GM19035 (cell line): ENCODE results near the gene NTM.
"Not testable (repeated sequence)": the region's sequence is repeated elsewhere in the genome, so short reads cannot be mapped to it uniquely, and the experiment has no call there.

Experiments used
- ATAC-seq: cut with Tn5 transposase; IDR thresholded peaks from one replicate; pipeline ENCODE4 v1.9.1; 2021; ENCODE audit not compliant: unreplicated experiment

NTM gene

GRCh38 chr11:131421066-131421855 is 50.8 kb downstream of the NTM start:
- no peak for ATAC-seq

DNA sequence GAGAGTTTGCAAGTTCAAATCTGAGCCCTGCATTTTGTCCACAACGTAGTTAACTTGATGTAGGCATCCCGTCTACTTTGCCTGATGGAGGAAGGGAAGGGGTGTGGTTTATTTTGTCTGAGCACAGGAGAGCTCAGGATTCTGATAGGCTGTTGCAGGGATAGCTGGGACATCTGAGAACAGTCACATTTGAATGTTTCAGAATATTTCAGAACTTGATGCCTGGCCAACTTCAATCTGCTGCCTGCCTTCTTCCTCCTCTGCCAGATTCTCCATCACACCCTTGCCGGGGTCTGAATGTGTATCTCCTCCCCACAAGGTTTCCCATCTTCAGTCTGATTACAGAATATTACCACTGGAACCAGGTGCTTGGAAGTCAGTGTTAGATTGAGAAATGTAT is 51.6 kb downstream of the NTM start:
- no peak for ATAC-seq

DNA sequence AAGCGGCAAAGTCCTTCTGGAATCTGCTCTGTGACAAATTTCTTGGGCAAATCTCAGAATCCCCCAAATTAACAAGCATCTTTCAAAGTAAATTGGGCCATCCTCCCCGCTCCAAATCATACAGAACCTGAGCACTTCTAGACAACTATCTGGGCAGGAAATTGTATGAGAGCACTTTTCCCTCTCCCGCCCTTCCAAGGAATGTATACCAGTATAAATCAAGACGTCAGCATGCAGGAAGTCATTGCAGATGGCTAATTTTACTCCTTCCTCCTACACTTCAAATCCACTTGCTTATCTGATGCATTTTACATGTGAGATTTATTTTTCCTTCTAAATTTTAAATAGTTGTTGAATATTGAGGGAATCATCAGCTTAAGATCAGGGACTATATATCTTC is 52.1 kb downstream of the NTM start:
- ATAC-seq: no peak

DNA sequence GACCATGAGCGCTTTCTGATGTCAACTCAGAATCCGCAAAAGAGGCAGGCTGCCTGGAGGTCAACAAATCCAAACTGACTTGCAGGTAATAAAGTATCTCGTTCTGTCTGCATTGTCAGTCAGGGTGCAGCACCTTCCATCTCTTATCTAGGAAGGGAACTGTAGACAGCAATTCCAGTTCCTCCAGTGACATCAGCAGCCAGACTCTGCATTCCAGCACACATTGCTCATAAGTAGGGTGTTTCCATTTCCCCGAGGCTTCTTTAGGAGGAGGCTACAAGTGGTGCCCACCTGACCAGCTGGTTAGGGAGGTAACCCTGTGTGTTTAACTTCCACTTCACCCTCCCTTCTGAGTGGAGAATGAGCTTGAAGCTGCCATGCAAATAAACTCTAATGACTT is 53.3 kb downstream of the NTM start:
- no peak for ATAC-seq

DNA sequence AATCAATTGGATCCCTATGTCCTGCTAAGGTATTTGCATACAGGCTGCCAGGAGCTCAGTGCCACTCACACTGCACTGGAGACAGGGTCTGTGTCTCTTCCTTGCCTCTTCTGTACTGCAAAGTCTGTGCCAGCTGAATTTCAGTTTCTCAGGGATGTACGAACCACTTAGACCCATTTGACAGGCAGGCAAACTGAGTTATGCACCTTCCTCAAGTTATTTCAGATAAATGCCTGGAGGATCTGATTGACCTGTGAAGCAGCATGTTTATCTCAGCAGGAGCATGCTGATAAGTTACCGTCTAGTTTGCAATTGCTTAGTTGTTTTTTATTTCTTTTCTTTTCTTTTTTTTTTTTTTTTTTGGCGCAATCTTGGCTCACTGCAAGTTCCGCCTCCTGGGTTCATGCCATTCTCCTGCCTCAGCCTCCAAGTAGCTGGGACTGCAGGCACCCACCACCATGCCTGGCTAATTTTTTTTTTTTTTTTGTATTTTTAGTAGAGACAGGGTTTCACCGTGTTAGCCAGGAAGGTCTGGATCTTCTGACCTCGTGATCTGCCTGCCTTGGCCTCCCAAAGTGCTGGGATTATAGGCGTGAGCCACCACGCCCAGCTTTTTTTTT is 54.0 kb downstream of the NTM start:
- ATAC-seq: not testable (repeated sequence)

- ATAC-seq: no peak
These were observed 54.9 kb downstream of the NTM start for GRCh38 chr11:131425285-131425684.

DNA sequence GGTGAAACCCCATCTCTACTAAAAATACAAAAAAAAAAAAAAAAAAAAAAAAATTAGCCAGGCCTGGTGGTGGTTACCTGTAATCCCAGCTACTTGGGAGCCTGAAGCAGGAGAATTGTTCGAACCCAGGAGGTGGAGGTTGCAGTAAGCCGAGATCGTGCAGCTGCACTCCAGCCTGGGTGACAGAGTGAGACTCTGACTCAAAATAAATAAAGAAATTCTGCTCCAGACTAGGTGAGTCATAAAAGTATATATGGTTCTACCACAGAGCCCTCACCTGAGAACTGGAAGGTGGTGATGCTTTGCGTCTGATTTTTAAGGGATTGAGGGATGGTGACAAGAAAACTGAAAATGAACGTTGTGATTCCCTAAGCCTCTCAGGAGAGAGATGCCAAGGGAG is 58.4 kb downstream of the NTM start:
- no peak for ATAC-seq

DNA sequence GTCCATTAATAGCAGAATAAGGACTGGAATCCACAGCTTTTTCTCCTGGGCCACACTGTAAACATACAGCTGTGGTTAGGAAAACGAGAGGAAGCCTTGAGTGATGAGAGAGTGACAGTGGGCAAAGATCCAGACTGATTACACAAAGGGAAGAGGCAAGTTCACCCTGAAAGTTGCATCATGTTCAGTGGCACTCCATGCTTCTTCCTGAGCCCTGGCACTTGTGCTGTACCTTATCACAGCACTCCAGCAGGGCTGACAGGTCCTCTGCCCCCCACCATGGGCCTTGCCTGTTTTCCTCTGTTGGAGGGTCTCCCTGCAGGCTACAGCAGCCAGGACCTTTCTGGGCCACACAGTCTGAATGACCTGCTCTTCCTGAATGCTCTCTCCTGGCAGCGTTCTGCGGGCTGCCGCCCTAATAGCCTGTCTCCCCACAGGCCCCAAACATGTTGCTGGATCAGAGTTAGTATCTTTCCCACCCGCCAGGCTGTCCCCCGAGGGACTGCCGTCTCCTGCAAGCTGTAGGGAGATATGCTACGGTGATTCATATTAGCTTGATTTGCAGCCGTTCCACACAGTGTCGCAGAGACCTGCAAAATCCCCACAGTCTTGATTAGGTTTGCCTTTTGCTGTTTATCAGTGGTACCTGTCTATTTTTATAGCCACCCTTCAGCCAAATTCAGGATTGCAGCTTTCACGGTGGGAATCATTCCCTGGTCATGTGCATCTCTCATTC is 60.2 kb downstream of the NTM start:
- ATAC-seq: no peak

- ATAC-seq: no peak
These were observed 70.8 kb downstream of the NTM start for GRCh38 chr11:131441051-131441810.

DNA sequence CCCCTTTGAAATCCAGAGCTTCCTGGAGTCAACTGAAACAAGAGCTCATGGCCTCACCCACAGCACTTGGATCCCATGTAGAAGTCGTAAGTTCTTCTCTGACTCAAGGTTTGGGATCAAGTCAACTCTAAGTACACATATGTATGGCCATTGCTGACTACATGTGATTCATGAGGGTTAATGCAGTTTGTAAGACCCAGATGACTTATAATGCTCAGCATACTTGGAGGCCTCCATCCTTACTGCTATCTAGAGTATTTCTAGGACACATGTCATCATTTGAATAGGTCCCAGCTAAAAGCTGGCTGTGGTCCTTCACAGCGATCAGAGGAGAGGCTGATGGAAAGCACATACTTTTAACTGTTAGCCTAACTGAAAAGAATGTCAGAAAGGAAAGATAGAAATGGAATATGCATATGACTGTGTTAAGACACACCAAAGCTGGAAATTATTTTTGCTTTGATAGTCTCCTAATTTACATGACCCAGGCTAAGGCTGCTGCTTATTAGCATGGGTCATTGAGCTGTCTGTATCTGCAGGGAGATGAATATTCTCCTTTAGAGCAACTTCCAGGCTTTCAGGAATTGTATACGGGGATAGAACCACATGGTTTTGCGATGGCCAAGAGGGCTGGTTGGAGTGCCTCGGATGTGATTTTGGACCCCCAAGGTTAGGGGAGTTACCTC is 76.3 kb downstream of the NTM start:
- ATAC-seq: no peak

DNA sequence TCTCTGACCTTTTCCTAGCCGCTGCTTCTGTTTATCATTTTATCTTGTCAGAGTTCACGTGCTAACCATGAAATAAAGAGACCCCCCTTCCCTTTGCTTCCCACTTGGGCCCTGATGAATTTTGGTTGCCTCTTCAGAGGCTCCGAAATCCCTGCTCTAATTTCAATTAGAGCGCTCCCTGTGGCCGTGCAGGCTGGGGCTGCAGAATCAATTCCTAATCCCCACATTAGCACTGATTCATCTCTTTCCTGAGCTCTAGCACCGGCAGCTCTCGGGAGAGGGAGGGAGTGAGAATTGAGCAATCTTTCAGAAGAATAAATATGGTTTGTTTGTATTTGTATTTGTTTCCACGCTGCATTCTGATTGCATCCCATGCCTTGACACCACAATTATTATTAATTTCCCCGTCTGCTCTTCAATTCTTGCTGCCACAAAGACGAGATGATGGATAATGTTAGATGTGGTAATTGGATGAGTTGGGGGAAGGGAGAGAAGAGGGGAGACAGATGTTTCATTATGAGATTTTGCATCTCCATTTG is 76.9 kb downstream of the NTM start:
- no peak for ATAC-seq

- ATAC-seq: no peak
These were observed 77.5 kb downstream of the NTM start for GRCh38 chr11:131447898-131448297.

DNA sequence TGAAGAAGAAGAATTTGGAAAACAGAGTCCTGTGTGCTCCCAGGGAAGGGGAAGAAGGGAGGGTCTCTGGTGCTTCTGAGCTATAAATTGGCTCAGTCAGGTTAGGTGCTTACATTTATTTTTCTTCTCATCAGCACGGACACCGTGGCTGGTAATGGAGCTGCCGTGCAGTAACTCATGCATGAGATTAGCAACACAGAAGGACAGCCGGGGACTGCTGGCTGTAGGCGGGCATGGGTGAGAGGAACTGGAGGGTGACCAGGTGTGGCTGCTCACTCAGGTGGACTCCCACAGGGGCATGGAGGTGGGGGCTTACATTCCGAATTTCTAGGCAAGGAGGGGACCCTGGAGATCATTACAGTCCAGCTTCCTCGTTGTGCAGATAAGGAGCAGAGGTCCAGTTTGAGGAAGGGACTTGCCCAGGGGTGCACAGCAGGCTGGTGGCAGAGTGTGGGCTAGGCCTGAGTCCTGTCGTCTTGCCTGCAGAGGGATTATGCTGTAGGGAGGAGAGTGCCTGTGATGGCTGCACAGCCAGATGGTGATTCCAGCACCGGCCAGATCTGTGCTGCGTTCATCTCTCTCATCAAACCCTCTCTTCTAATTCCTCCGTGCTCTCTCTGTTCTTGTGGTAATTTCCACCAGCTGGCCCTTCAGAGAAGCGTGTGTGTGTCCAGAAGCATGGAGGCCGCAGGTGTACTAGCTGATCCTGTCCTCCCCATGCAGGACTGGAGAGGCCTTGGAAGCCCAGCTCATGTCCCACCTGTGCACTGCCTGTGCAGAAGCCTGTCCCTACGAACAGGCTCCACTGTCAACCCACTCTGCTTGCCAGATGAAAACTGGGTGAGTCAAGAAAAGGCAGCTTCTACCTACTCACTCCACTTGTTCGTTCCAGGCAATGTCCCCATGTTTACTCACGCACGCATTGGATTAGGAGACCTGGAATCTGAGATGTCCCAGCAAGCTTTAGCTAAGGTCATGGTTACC is 78.9 kb downstream of the NTM start:
- no peak for ATAC-seq

- ATAC-seq: no peak
These were observed 84.1 kb downstream of the NTM start for GRCh38 chr11:131454490-131454889.

DNA sequence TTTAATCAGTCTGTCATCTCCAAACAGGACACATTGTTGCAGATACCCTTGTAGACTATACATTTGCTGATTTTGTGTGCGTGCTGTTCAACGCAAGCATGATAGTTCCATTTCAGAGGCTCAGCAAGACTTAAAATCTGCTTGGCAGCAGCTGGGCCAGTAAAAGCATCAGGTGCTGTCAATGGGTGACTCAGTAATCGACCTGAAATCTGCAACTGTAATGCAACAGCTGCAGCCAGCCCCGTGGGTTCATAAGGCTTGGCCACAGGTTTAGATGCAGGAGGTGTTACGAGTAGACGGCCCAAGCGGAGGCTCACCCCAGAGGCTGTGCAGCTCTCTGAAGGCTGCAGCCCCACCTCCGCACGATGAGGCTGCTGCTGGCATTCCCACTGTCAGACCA is 84.6 kb downstream of the NTM start:
- ATAC-seq: no peak

DNA sequence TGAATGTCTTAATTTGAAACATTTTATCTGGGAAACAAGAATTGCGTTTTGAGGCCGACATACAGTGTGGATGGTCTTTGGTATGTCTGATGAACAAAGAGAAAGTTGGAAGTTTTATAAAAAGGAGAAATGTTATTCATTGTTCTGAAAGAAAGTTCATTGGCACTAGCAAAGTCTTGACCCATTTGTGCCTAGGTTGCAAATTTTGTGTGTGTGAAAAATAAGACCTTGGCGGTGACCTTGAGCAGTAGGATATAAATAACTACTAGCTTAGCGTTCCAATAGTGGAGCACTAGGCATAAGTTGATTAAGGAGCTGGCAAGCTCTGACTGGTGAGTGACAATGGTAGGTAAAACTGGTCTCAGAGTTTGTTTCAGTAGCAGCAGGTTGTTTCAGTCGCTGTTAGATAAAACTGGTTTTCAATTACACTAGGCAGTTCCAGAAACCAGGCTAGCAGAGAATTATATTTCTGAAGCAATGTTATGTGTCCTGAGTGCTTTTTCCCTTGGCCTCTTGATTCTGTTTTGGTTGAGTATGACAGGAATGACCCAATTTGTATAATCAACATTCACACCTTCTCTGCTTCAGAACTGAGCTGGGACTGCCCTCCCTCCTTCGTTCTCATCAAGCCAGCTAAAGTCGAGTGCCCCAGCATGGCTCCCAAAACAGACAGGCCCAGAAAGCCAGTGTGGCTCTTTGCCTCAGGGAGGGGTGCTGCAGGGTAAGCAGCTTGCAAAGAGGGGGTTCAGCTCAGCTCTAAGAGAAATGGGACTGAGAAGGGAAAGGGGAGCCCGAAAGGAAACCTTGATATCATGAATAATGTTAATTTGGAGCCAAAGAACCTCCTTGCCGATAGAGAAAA is 85.7 kb downstream of the NTM start:
- no peak for ATAC-seq

DNA sequence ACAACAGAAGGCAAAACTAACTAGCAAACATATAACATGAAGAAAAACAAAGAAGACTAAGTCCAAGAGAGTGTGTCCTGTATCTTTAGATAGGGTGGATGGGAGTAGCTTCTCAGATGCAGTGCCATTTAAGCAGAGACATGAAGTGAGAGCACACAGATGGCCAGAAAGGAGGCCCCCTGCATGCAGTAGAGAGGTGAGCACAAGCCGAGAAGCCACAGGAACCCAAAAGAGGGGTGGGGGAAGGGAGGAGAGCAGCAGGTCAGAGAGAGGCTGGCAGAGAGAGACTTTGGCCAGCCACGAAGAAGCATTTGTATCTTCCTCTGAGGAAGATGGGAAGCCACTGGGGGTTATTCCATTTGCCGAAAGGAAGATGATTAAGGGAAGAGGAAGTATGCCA is 86.7 kb downstream of the NTM start:
- no peak for ATAC-seq

DNA sequence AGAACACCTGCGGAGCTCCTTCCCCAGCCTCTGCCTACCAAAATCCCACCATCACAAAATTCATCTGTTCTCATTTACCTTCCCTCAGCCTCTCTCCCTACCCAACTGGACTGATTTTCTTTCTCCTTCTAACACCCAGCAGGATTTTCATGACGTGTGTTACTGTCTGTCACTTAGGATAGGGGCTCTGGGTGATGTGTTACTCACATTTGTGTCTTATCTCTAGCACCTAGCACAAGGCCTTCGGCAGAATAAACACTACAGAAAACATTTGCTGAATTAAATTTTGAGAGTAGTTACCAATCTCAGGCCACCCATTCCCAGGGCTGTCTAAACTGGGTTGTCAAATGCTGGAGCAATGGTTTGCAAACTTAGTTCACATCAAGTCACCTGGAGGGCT is 88.0 kb downstream of the NTM start:
- ATAC-seq: no peak
